ENCODE measurements around the gene IQCB1.

DNA sequence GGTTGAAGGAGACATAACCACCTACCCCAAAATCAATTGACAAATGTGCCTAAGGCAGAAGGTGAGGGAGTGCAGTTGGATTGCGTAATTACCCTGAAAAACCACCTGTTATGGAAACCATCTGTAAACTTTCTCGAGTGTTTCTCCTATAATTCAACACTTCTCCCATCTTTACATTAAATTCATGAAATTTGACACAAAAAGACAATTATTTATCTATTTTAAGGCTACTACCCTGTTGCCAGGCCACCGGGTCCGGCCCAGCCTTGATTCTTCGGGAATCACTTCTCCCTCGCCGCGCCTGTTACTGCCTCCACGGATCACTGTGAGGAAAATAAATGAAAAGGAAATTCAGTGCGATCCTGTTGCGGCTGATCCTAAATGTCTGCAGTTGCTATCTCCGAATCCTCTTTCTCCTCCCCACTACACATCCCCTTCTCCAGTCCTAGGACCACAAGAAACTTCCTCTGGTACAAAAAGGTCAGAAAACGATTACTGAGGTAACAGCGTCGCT lies 646 bp downstream of the IQCB1 start:
- TF ChIP-seq, protein P1, sequence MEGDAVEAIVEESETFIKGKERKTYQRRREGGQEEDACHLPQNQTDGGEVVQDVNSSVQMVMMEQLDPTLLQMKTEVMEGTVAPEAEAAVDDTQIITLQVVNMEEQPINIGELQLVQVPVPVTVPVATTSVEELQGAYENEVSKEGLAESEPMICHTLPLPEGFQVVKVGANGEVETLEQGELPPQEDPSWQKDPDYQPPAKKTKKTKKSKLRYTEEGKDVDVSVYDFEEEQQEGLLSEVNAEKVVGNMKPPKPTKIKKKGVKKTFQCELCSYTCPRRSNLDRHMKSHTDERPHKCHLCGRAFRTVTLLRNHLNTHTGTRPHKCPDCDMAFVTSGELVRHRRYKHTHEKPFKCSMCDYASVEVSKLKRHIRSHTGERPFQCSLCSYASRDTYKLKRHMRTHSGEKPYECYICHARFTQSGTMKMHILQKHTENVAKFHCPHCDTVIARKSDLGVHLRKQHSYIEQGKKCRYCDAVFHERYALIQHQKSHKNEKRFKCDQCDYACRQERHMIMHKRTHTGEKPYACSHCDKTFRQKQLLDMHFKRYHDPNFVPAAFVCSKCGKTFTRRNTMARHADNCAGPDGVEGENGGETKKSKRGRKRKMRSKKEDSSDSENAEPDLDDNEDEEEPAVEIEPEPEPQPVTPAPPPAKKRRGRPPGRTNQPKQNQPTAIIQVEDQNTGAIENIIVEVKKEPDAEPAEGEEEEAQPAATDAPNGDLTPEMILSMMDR (optimal IDR thresholded peaks at IDR 0.05 in 1 of 3, IDR thresholded peaks at IDR 0.05 in 1 of 3, conservative IDR thresholded peaks at IDR 0.05 in 1 of 3; ENCODE audit: extremely low read depth in 1 of 3, insufficient read depth in 2 of 3, low read length in 3 of 3), result no peak
- TF ChIP-seq EZH2 (IDR thresholded peaks at IDR 0.05; ENCODE audit: low read length), result no peak

Data from keratinocyte (primary cell).